Neural crest cell (in vitro differentiated cells): ENCODE measurements around the gene TRIM71. TPM values are rescaled to one million over a fixed set of nuclear protein-coding genes. Genes with fewer than 3 reads are reported as not detected.
"Not testable (repeated sequence)": the region's sequence is repeated elsewhere in the genome, so short reads cannot be mapped to it uniquely, and the experiment has no call there.

Experiments used
- DNase-seq: peaks from one replicate; pipeline ENCODE4 v3.0.0; 2021; ENCODE audit warnings: low read depth, mixed read lengths, low spot score
- H3K27ac Mint-ChIP-seq: one replicate; pipeline ENCODE4 v1.8.0; 2021; ENCODE audit warnings: mild to moderate bottlenecking, mixed read lengths; ENCODE audit not compliant: unreplicated experiment
- H3K27me3 Mint-ChIP-seq: 2 replicates; pipeline ENCODE4 v1.8.0; 2021; ENCODE audit warnings: low read depth, mild to moderate bottlenecking, mixed read lengths
- H3K36me3 Mint-ChIP-seq: 2 replicates; pipeline ENCODE4 v1.8.0; 2021; ENCODE audit warnings: low read depth, mild to moderate bottlenecking, mixed read lengths
- H3K4me1 Mint-ChIP-seq: 2 replicates; pipeline ENCODE4 v1.8.0; 2021; ENCODE audit warnings: mixed read lengths
- H3K4me3 Mint-ChIP-seq: one replicate; pipeline ENCODE4 v1.8.0; 2021; ENCODE audit warnings: mild to moderate bottlenecking, mixed read lengths
- H3K9me3 Mint-ChIP-seq: 2 replicates; pipeline ENCODE4 v1.8.0; 2021; ENCODE audit warnings: mixed read lengths
- CTCF ChIP-seq: fragments of 200-600 bp; sonication (generic); conservative IDR thresholded peaks from 2 replicates; pipeline ENCODE4 v1.5.0; 2021; ENCODE audit warnings: antibody characterized with exemption, mild to moderate bottlenecking
- total RNA-seq: library from RNA; stranded (reverse); gene quantifications from 2 replicates; pipeline ENCODE4 v1.2.1, GENCODE V29; 2021

Gene TRIM71
- total RNA-seq, 1 donor from 2014 or later = 92.4 TPM

GRCh38 chr3:32820971-32821685 lies 3.3 kb downstream of the TRIM71 start:
- Mint-ChIP-seq H3K27ac (peak overlapping the region; percentile 50), H3K4me1 (peaks cover 66% of the 10 kb centered on the region), H3K36me3 (peaks cover 25% of the 10 kb centered on the region)

GRCh38 chr3:32821686-32822296 lies 4.0 kb downstream of the TRIM71 start:
- DNase-seq = no peak
- peaks cover 25% of the 10 kb centered on the region for H3K36me3 Mint-ChIP-seq
- no peak for TF ChIP-seq CTCF
- peaks cover 12% of the 10 kb centered on the region for H3K27me3 Mint-ChIP-seq
- H3K27ac Mint-ChIP-seq = peak overlapping the region; percentile 8
- no peaks in the 10 kb centered on the region for H3K9me3 Mint-ChIP-seq
- H3K4me3 Mint-ChIP-seq = peak overlapping the region; percentile 96
- peaks cover 68% of the 10 kb centered on the region for H3K4me1 Mint-ChIP-seq

More at GRCh38 chr3:32820971-32821685, 3.3 kb downstream of the TRIM71 start:
- H3K4me3 Mint-ChIP-seq = peak overlapping the region; percentile 96
- H3K9me3 Mint-ChIP-seq = no peaks in the 10 kb centered on the region
- no peak for TF ChIP-seq CTCF
- DNase-seq = no peak
- peaks cover 13% of the 10 kb centered on the region for H3K27me3 Mint-ChIP-seq

GRCh38 chr3:32822609-32823498 lies 5.1 kb downstream of the TRIM71 start:
- no peak for TF ChIP-seq CTCF
- H3K27ac Mint-ChIP-seq = no peak overlapping the region
- H3K36me3 Mint-ChIP-seq = peaks cover 25% of the 10 kb centered on the region
- H3K9me3 Mint-ChIP-seq = no peaks in the 10 kb centered on the region
- peaks cover 10% of the 10 kb centered on the region for H3K27me3 Mint-ChIP-seq
- H3K4me1 Mint-ChIP-seq = peaks cover 79% of the 10 kb centered on the region
- no peak for DNase-seq
- H3K4me3 Mint-ChIP-seq = peak overlapping the region; percentile 92

- not testable (repeated sequence) for H3K9me3 Mint-ChIP-seq, DNase-seq, H3K27me3 Mint-ChIP-seq, H3K27ac Mint-ChIP-seq
- Mint-ChIP-seq H3K4me1 (peaks cover 83% of the 10 kb centered on the region), H3K36me3 (peaks cover 25% of the 10 kb centered on the region), H3K4me3 (peak overlapping the region; percentile 92)
Measured at GRCh38 chr3:32823641-32824184, 5.9 kb downstream of the TRIM71 start.

- H3K4me3 Mint-ChIP-seq = peak overlapping the region; percentile 79
- H3K4me1 Mint-ChIP-seq = peaks cover 75% of the 10 kb centered on the region
- H3K27ac Mint-ChIP-seq = no peak overlapping the region
- H3K27me3 Mint-ChIP-seq = peaks cover 3% of the 10 kb centered on the region
- TF ChIP-seq CTCF = no peak
- no peaks in the 10 kb centered on the region for H3K9me3 Mint-ChIP-seq
- DNase-seq = no peak
- H3K36me3 Mint-ChIP-seq = peaks cover 9% of the 10 kb centered on the region
Measured at GRCh38 chr3:32825601-32826375, 8.0 kb downstream of the TRIM71 start.
